HUES48 (cell line): ENCODE measurements around the gene DRAXIN.

Experiments used
- H3K27ac ChIP-seq: one replicate; pipeline ENCODE4 v1.7.0; 2013; ENCODE audit warnings: low read depth, low read length, inconsistent platforms
- H3K27me3 ChIP-seq: 2 replicates; pipeline ENCODE4 v1.6.1; 2013; ENCODE audit warnings: mild to moderate bottlenecking, low read length; ENCODE audit not compliant: control insufficient read depth, insufficient read depth
- H3K36me3 ChIP-seq: 2 replicates; pipeline ENCODE4 v1.6.1; 2013; ENCODE audit warnings: low read length; ENCODE audit not compliant: control insufficient read depth, insufficient read depth
- H3K4me1 ChIP-seq: 2 replicates; pipeline ENCODE4 v1.6.1; 2013; ENCODE audit warnings: mild to moderate bottlenecking, low read length; ENCODE audit not compliant: control insufficient read depth, insufficient read depth
- H3K4me3 ChIP-seq: 2 replicates; pipeline ENCODE4 v1.5.1; 2013; ENCODE audit warnings: mild to moderate bottlenecking, low read depth, low read length
- H3K9ac ChIP-seq: 2 replicates; pipeline ENCODE4 v1.6.1; 2013; ENCODE audit warnings: mild to moderate bottlenecking, low read depth, low read length, moderate library complexity
- H3K9me3 ChIP-seq: 2 replicates; pipeline ENCODE4 v1.6.1; 2013; ENCODE audit warnings: low read length; ENCODE audit not compliant: control insufficient read depth, insufficient read depth

DRAXIN gene

GRCh38 chr1:11752359-11753088 lies 61.0 kb downstream of the DRAXIN start:
- H3K9me3 ChIP-seq, result no peaks in the 10 kb centered on the region
- no peak overlapping the region for H3K27ac ChIP-seq
- H3K9ac ChIP-seq, result no peak overlapping the region
- peaks cover 3% of the 10 kb centered on the region; the same call in 1 of the 2 replicates for H3K4me1 ChIP-seq
- peaks cover 29% of the 10 kb centered on the region for H3K36me3 ChIP-seq
- no peaks in the 10 kb centered on the region for H3K27me3 ChIP-seq
- no peak overlapping the region for H3K4me3 ChIP-seq

- H3K9me3 ChIP-seq, result no peaks in the 10 kb centered on the region
- H3K4me3 ChIP-seq, result no peak overlapping the region
- peaks cover 3% of the 10 kb centered on the region; the same call in 1 of the 2 replicates for H3K4me1 ChIP-seq
- no peak overlapping the region for H3K9ac ChIP-seq
- H3K27ac ChIP-seq, result no peak overlapping the region
- H3K27me3 ChIP-seq, result no peaks in the 10 kb centered on the region
- H3K36me3 ChIP-seq, result peaks cover 22% of the 10 kb centered on the region
Observed at GRCh38 chr1:11753555-11754208, 62.2 kb downstream of the DRAXIN start.

- H3K4me3 ChIP-seq, result no peak overlapping the region
- no peak overlapping the region for H3K27ac ChIP-seq
- peaks cover 3% of the 10 kb centered on the region; the same call in 1 of the 2 replicates for H3K4me1 ChIP-seq
- no peak overlapping the region for H3K9ac ChIP-seq
- H3K27me3 ChIP-seq, result peaks cover 20% of the 10 kb centered on the region
- H3K9me3 ChIP-seq, result no peaks in the 10 kb centered on the region
- no peaks in the 10 kb centered on the region for H3K36me3 ChIP-seq
Observed at GRCh38 chr1:11757047-11757446, 65.5 kb downstream of the DRAXIN start.

DNA sequence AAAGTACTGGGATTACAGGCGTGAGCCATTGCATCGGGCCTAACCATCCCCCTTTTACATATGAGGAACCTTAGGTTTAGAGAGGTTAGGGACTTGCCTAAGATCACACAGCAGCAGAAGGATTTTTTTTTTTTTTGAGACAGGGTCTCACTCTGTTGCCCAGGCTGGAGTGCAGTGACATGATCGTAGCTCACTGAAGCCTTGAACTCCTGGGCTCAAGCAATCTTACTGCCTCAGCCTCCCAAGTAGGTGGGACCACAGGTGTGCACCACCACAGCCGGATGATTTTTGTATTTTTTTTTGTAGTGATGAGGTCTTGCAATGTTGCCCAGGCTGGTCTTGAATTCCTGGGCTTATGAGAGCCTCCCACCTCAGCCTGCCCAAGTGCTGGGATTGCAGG lies 68.3 kb downstream of the DRAXIN start:
- Histone ChIP-seq H3K27ac (no peak overlapping the region), H3K4me3 (no peak overlapping the region), H3K36me3 (no peaks in the 10 kb centered on the region), H3K27me3 (peaks cover 29% of the 10 kb centered on the region), H3K4me1 (no peaks in the 10 kb centered on the region; the same call in 1 of the 2 replicates), H3K9me3 (no peaks in the 10 kb centered on the region), H3K9ac (no peak overlapping the region)

GRCh38 chr1:11761285-11761684 lies 69.8 kb downstream of the DRAXIN start:
- no peak overlapping the region for H3K27ac ChIP-seq
- no peaks in the 10 kb centered on the region; the same call in 1 of the 2 replicates for H3K4me1 ChIP-seq
- H3K36me3 ChIP-seq, result no peaks in the 10 kb centered on the region
- no peaks in the 10 kb centered on the region for H3K9me3 ChIP-seq
- H3K27me3 ChIP-seq, result peaks cover 29% of the 10 kb centered on the region
- no peak overlapping the region for H3K4me3 ChIP-seq
- H3K9ac ChIP-seq, result no peak overlapping the region

DNA sequence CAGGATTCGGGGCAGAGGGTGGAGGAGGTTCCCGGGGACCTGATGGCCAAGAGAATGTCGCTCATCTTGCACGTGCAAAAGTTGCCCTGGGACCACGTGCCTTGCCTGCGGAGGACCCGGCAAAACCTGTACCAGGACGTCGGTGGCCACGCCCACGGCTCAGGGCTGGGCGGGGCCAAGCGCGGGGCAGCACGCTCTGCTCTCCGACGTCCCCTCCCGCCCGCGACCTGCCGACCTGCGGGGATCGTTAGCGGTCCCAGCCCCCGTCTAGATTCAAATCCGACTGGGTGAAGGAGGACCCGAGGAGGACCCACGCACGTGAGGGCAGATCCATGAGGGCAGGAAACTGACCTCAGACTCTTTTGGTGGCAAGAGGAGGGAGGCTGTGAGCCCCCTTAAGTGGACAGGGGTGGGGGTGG lies 70.5 kb downstream of the DRAXIN start, which contains the start of gene C1orf167:
C1orf167 (plus strand) TSS at position 206 of the 419 bp plus-strand sequence. CDS start 2,208 bp downstream, outside the sequence.
- Histone ChIP-seq H3K4me1 (no peaks in the 10 kb centered on the region; the same call in 1 of the 2 replicates), H3K4me3 (peak within 1 kb of the TSS; percentile 35; the same call in 1 of the 2 replicates), H3K9ac (no peak within 1 kb of the TSS), H3K9me3 (no peaks in the 10 kb centered on the region), H3K27ac (no peak within 1 kb of the TSS), H3K27me3 (peaks cover 29% of the 10 kb centered on the region), H3K36me3 (no peaks in the 10 kb centered on the region)

GRCh38 chr1:11764115-11764514 lies 72.6 kb downstream of the DRAXIN start:
- H3K36me3 ChIP-seq, result no peaks in the 10 kb centered on the region
- H3K27me3 ChIP-seq, result peaks cover 29% of the 10 kb centered on the region
- no peak overlapping the region for H3K27ac ChIP-seq
- H3K9me3 ChIP-seq, result no peaks in the 10 kb centered on the region
- H3K4me3 ChIP-seq, result no peak overlapping the region
- H3K4me1 ChIP-seq, result no peaks in the 10 kb centered on the region; the same call in 1 of the 2 replicates
- H3K9ac ChIP-seq, result no peak overlapping the region

GRCh38 chr1:11764519-11764918 lies 73.0 kb downstream of the DRAXIN start:
- H3K4me1 ChIP-seq, result no peaks in the 10 kb centered on the region; the same call in 1 of the 2 replicates
- peaks cover 29% of the 10 kb centered on the region for H3K27me3 ChIP-seq
- no peaks in the 10 kb centered on the region for H3K9me3 ChIP-seq
- no peak overlapping the region for H3K27ac ChIP-seq
- no peak overlapping the region for H3K4me3 ChIP-seq
- H3K9ac ChIP-seq, result no peak overlapping the region
- no peaks in the 10 kb centered on the region for H3K36me3 ChIP-seq

- no peaks in the 10 kb centered on the region for H3K9me3 ChIP-seq
- peaks cover 20% of the 10 kb centered on the region for H3K27me3 ChIP-seq
- no peak overlapping the region for H3K27ac ChIP-seq
- no peak overlapping the region for H3K4me3 ChIP-seq
- H3K4me1 ChIP-seq, result no peaks in the 10 kb centered on the region; the same call in 1 of the 2 replicates
- H3K9ac ChIP-seq, result no peak overlapping the region
- no peaks in the 10 kb centered on the region for H3K36me3 ChIP-seq
Observed at GRCh38 chr1:11765661-11766428, 74.3 kb downstream of the DRAXIN start.

GRCh38 chr1:11766429-11766776 lies 74.9 kb downstream of the DRAXIN start:
- peaks cover 15% of the 10 kb centered on the region for H3K27me3 ChIP-seq

More at GRCh38 chr1:11766429-11766776, 74.9 kb downstream of the DRAXIN start:
- Histone ChIP-seq H3K27ac (no peak overlapping the region), H3K4me3 (no peak overlapping the region), H3K9me3 (no peaks in the 10 kb centered on the region), H3K4me1 (no peaks in the 10 kb centered on the region; the same call in 1 of the 2 replicates), H3K9ac (no peak overlapping the region), H3K36me3 (no peaks in the 10 kb centered on the region)
